H1 (cell line): ENCODE results near the gene ATP6V0A4. TPM values are rescaled to one million over a fixed set of nuclear protein-coding genes. Genes with fewer than 3 reads are reported as not detected.

ENCODE experiments used
- CTCF ChIA-PET: fragments of 300-600 bp; sonication (Branson Sonifier 250); formaldehyde crosslinking; loops from one replicate; lab custom pipeline; 2021; ENCODE audit not compliant: partially characterized antibody; lab: Charles Lee
- POLR2A ChIA-PET: fragments of 300-600 bp; sonication (Branson Sonifier 250); formaldehyde crosslinking; loops from one replicate; lab custom pipeline; 2021; ENCODE audit warnings: inconsistent platforms; ENCODE audit not compliant: partially characterized antibody; lab: Charles Lee
- DNase-seq, 2 experiments: peaks; one replicate each; pipeline versions ENCODE4 v3.0.0 to v3.0.0-alpha.2; 2010 to 2022; ENCODE audit warnings: low spot score in 2 of 2, low read depth in 1 of 2, mixed read lengths in 1 of 2
- FAIRE-seq: peaks from 2 replicates; lab custom pipeline; 2011; peaks lifted over from hg19 to GRCh38; lab: Jason Lieb, UNC
- H2AFZ ChIP-seq: 2 replicates; pipeline ENCODE4 v1.8.1; 2012; ENCODE audit warnings: low read length, inconsistent platforms
- H2AK5ac ChIP-seq: 2 replicates; pipeline ENCODE4 v1.6.1; 2013; ENCODE audit warnings: low read depth, low read length
- H2BK120ac ChIP-seq: replicated peaks from 2 replicates; pipeline ENCODE3; 2013; ENCODE audit warnings: low read depth, low read length, inconsistent platforms
- H2BK12ac ChIP-seq: 2 replicates; pipeline ENCODE4 v1.6.1; 2013; ENCODE audit warnings: low read depth, low read length
- H2BK15ac ChIP-seq: 2 replicates; pipeline ENCODE4 v1.6.1; 2013; ENCODE audit warnings: low read length
- H2BK20ac ChIP-seq: 2 replicates; pipeline ENCODE4 v1.6.1; 2013; ENCODE audit warnings: low read length
- H2BK5ac ChIP-seq: 2 replicates; pipeline ENCODE4 v1.6.1; 2013; ENCODE audit warnings: low read depth, low read length
- H3K14ac ChIP-seq: 2 replicates; pipeline ENCODE4 v1.6.1; 2013; ENCODE audit warnings: inconsistent platforms; ENCODE audit not compliant: insufficient read length
- H3K18ac ChIP-seq: 2 replicates; pipeline ENCODE4 v1.6.1; 2013; ENCODE audit warnings: low read length; ENCODE audit errors: extremely low read depth
- H3K23ac ChIP-seq: 2 replicates; pipeline ENCODE4 v1.6.1; 2013; ENCODE audit warnings: inconsistent platforms; ENCODE audit not compliant: insufficient read length
- H3K23me2 ChIP-seq: 2 replicates; pipeline ENCODE4 v1.6.1; 2013; ENCODE audit warnings: low read depth, low read length
- H3K27ac ChIP-seq: 2 replicates; pipeline ENCODE4 v1.6.1; 2011; ENCODE audit warnings: low read depth, low read length, inconsistent platforms
- H3K27me3 ChIP-seq, 4 experiments: replicated peaks in 1 of 4; 1 replicate in 1 of 4; 2 replicates in 3 of 4; pipeline versions ENCODE4 v1.6.1 to v1.8.1; 2011 to 2013; ENCODE audit warnings: low read length in 3 of 4, mild to moderate bottlenecking in 3 of 4, inconsistent platforms in 2 of 4, mixed read lengths in 2 of 4, moderate library complexity in 1 of 4; ENCODE audit not compliant: control insufficient read depth in 3 of 4, insufficient read depth in 3 of 4; ENCODE audit errors: extremely low read depth in 1 of 4
- H3K36me3 ChIP-seq, 4 experiments: 2 replicates each; pipeline versions ENCODE4 v1.6.1 to v1.8.1; 2011 to 2013; ENCODE audit warnings: mild to moderate bottlenecking in 4 of 4, low read length in 3 of 4, moderate library complexity in 2 of 4, control low read depth in 1 of 4, inconsistent platforms in 1 of 4; ENCODE audit not compliant: insufficient read depth in 4 of 4, control insufficient read depth in 2 of 4
- H3K4ac ChIP-seq: replicated peaks from 2 replicates; pipeline ENCODE3; 2013; ENCODE audit warnings: low read length, low read depth, mixed read lengths, inconsistent platforms; ENCODE audit not compliant: insufficient read length
- H3K4me1 ChIP-seq, 4 experiments: replicated peaks in 1 of 4; 1 replicate in 1 of 4; 2 replicates in 3 of 4; pipeline versions ENCODE4 v1.6.1 to v1.8.1; 2011 to 2013; ENCODE audit warnings: low read length in 3 of 4, inconsistent platforms in 2 of 4, mixed read lengths in 1 of 4; ENCODE audit not compliant: insufficient read depth in 4 of 4, control insufficient read depth in 3 of 4
- H3K4me2 ChIP-seq, 2 experiments: 2 replicates each; pipeline versions ENCODE4 v1.6.1 to v1.8.1; 2011 to 2013; ENCODE audit warnings: low read depth in 2 of 2, low read length in 2 of 2, control low read depth in 1 of 2, inconsistent platforms in 1 of 2, mild to moderate bottlenecking in 1 of 2; ENCODE audit not compliant: insufficient read depth in 1 of 2
- H3K4me3 ChIP-seq, 4 experiments: fragments of 200-600, 300-600 bp in 1 of 4; sonication (generic), shearing (Covaris generic), sonication (Bioruptor Twin) in 1 of 4; 2 replicates each; pipeline versions ENCODE4 v1.5.1 to v1.8.1; 2011 to 2016; ENCODE audit warnings: low read length in 4 of 4, low read depth in 3 of 4, control low read depth in 2 of 4, inconsistent platforms in 2 of 4, mild to moderate bottlenecking in 2 of 4, mixed read lengths in 1 of 4, moderate library complexity in 1 of 4; ENCODE audit not compliant: insufficient read depth in 2 of 4; ENCODE audit errors: extremely low read depth in 1 of 4
- H3K56ac ChIP-seq: replicated peaks from 2 replicates; pipeline ENCODE3; 2013; ENCODE audit warnings: low read depth, mild to moderate bottlenecking, mixed read lengths, low read length, inconsistent platforms; ENCODE audit not compliant: insufficient read length
- H3K79me1 ChIP-seq: 2 replicates; pipeline ENCODE4 v1.6.1; 2013; ENCODE audit warnings: low read depth, low read length, control low read depth
- H3K79me2 ChIP-seq, 2 experiments: 2 replicates each; pipeline versions ENCODE4 v1.6.1 to v1.8.1; 2012 to 2013; ENCODE audit warnings: low read length in 2 of 2, mild to moderate bottlenecking in 2 of 2, inconsistent platforms in 1 of 2; ENCODE audit not compliant: insufficient read depth in 2 of 2, control insufficient read depth in 1 of 2
- H3K9ac ChIP-seq, 4 experiments: replicated peaks in 1 of 4; 1 replicate in 1 of 4; 2 replicates in 3 of 4; pipeline versions ENCODE4 v1.6.1 to v1.8.1; 2011 to 2013; ENCODE audit warnings: low read depth in 3 of 4, low read length in 3 of 4, control low read depth in 2 of 4, mild to moderate bottlenecking in 2 of 4, moderate library complexity in 2 of 4, inconsistent platforms in 1 of 4; ENCODE audit errors: extremely low read depth in 1 of 4
- H3K9me3 ChIP-seq, 2 experiments: 2 replicates each; pipeline versions ENCODE4 v1.6.1 to v1.8.1; 2012 to 2013; ENCODE audit warnings: mild to moderate bottlenecking in 2 of 2, moderate library complexity in 2 of 2, control low read depth in 1 of 2, inconsistent platforms in 1 of 2, low read depth in 1 of 2, low read length in 1 of 2, mixed read lengths in 1 of 2; ENCODE audit not compliant: insufficient read depth in 2 of 2
- H4K20me1 ChIP-seq, 2 experiments: replicated peaks in 1 of 2; 2 replicates each; pipeline versions ENCODE3 to v1.8.1; 2011 to 2013; ENCODE audit warnings: inconsistent platforms in 2 of 2, low read length in 2 of 2, mild to moderate bottlenecking in 1 of 2; ENCODE audit not compliant: insufficient read depth in 2 of 2, control insufficient read depth in 1 of 2
- H4K5ac ChIP-seq: 2 replicates; pipeline ENCODE4 v1.6.1; 2013; ENCODE audit warnings: low read length, low read depth, mixed read lengths, inconsistent platforms; ENCODE audit not compliant: insufficient read length
- H4K8ac ChIP-seq: 2 replicates; pipeline ENCODE4 v1.8.0; 2013; ENCODE audit warnings: mild to moderate bottlenecking, moderate library complexity, low read length, inconsistent platforms; ENCODE audit not compliant: insufficient read depth; ENCODE audit errors: extremely low read depth
- H4K91ac ChIP-seq: replicated peaks from 2 replicates; pipeline ENCODE3; 2013; ENCODE audit warnings: low read length, mixed read lengths, inconsistent platforms; ENCODE audit not compliant: insufficient read length
- KDM4A ChIP-seq: IDR thresholded peaks from one replicate; pipeline ENCODE4 v1.7.1; 2012; ENCODE audit warnings: low read depth, mild to moderate bottlenecking, moderate library complexity, low read length, inconsistent platforms; ENCODE audit not compliant: severe bottlenecking
- USF2 ChIP-seq: IDR thresholded peaks from 2 replicates; pipeline ENCODE4 v1.6.1; 2011; ENCODE audit warnings: low read length, improper control_type of control experiment
- WGBS, 2 experiments: shearing (Covaris generic) in 1 of 2; methylation state at CpG; one replicate each; pipeline versions ENCODE4 v1.1.6 to v1.1.7; 2013 to 2015; ENCODE audit warnings: low lambda C conversion rate in 2 of 2, mixed read lengths in 2 of 2, inconsistent platforms in 1 of 2, low coverage in 1 of 2, missing lambda C conversion rate in 1 of 2; ENCODE audit not compliant: insufficient replicate concordance in 2 of 2, insufficient coverage in 1 of 2, insufficient read length in 1 of 2; ENCODE audit errors: extremely low coverage in 1 of 2, missing lambda C conversion rate in 1 of 2; 5-methylcytosine and 5-hydroxymethylcytosine counted together
- polyA plus RNA-seq, 7 experiments: library from polyadenylated mRNA; depleted of rRNA in 3 of 7; stranded (reverse) in 5 of 7; unstranded in 2 of 7; fragments of >200 nt in 5 of 7; fragments of 200-250 nt in 2 of 7; gene quantifications; 1 replicate in 5 of 7; 2 replicates in 1 of 7; 4 replicates in 1 of 7; pipeline versions ENCODE4 v1.2.1 to v1.2.3, GENCODE V29; 2011 to 2013; ENCODE audit warnings: missing spikeins in 2 of 7, mixed read lengths in 2 of 7
- total RNA-seq: library from RNA; stranded (reverse); fragmentation: NEBNext Ultra II Directional; extraction: Animal tissue kit (Norgen Biotek cat#: 25700); gene quantifications from 2 replicates; pipeline ENCODE4 v1.2.1, GENCODE V29; 2021

ATP6V0A4 gene
- total and polyA plus RNA-seq, 2 of the 8 experiments (the other 6 are each of a cell fraction or from before 2014, with no cell fraction given): 0.47 to 1.6 TPM

DNA sequence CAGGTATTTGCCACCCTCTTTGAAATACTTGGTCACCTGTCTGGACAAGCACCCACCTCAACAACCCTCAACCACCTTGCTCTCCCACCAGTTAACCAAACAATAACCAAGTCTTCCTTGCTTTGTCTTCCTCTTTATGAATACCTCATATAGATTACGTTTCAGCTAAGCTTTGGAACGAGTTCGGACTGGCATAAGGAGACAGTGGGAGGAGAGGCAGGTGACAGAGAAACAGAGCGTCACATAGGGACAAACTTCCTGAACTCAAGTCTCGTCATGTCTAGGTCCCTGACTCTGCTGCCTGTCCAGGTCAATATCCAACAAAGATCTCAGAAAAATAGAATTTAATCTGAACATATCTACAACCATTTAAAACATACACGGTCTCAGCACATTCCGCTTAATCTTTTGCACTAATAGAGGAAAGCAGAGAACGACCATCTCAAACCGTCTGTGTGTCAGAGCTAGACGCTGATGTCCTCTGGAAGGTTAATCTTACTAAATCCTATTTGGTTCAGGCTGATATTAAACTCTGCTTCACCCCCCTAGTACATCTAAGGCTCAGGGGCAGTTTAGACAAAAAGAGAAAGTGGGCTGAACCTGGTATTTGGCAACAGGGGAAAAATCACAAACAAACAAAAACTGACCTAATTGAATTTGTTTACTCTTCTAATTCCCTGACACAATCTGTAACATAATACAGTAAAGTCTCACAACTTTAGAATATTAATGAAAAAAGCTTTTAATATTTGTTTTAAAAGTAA, 70.5 kb downstream of the ATP6V0A4 start:
- no peak overlapping the region for H3K9ac ChIP-seq
- TF ChIP-seq KDM4A (no peak), USF2 (no peak)

More for the DNA sequence above, 70.5 kb downstream of the ATP6V0A4 start:
- Histone ChIP-seq H2AFZ (no peak overlapping the region), H3K27me3 (no peaks in the 10 kb centered on the region), H4K5ac (no peak overlapping the region), H3K27ac (no peak overlapping the region), H3K56ac (no peak overlapping the region), H2BK12ac (no peak overlapping the region), H3K23ac (no peak overlapping the region), H4K8ac (no peak overlapping the region), H3K36me3 (no peaks in the 10 kb centered on the region), H2BK20ac (no peak overlapping the region), H3K79me1 (no peaks in the 10 kb centered on the region), H3K79me2 (no peaks in the 10 kb centered on the region), H3K4me3 (no peak overlapping the region), H3K23me2 (no peaks in the 10 kb centered on the region), H3K4me2 (no peak overlapping the region), H2BK5ac (no peak overlapping the region), H3K14ac (no peak overlapping the region), H3K9me3 (no peaks in the 10 kb centered on the region), H3K18ac (no peak overlapping the region), H2BK120ac (no peak overlapping the region), H2BK15ac (no peak overlapping the region), H3K4me1 (peaks cover 0 to 3% (median under 1%) of the 10 kb centered on the region in 4 experiments; a peak in 1 of 7 replicates), H2AK5ac (no peak overlapping the region), H4K91ac (no peak overlapping the region), H4K20me1 (no peaks in the 10 kb centered on the region), H3K4ac (no peak overlapping the region)
- DNase-seq: no peak
- WGBS, 2 experiments: 90% methylated on average over 10 of the region's 10 CpGs; no CpG with 5 or more reads in 1 of the 2 experiments
- no peak for FAIRE-seq
- ChIA-PET CTCF (interaction anchor here (0.7 to 1.3 kb wide), 7 partner anchors 15 to 885 kb away, joined by 3 to 4 read pairs (median 3); partner anchors contain the start of gene CREB3L2), POLR2A (no interaction called here)
